Thyroid gland (tissue), 4 donors: ENCODE measurements around the gene FTCD. TPM values are rescaled to one million over a fixed set of nuclear protein-coding genes. Genes with fewer than 3 reads are reported as not detected.
A peak's percentile ranks its signal among the peaks of the same experiment; 100 is the strongest.
"Not testable (repeated sequence)": the region's sequence is repeated elsewhere in the genome, so short reads cannot be mapped to it uniquely, and the experiment has no call there.

Experiments used
- DNase-seq, 2 donors: peaks; one replicate each; pipeline ENCODE4 v3.0.0-alpha.2; 2019
- H3K27ac ChIP-seq, 3 donors: fragments of 200-600 bp; sonication (generic); 1 replicate in 2 of 3; 2 replicates in 1 of 3; pipeline ENCODE4 v1.5.1; 2016 to 2019; ENCODE audit warnings: mild to moderate bottlenecking in 1 of 3, moderate library complexity in 1 of 3
- H3K27me3 ChIP-seq: fragments of 200-600 bp; sonication (generic); one replicate; pipeline ENCODE4 v1.5.1; 2019
- H3K36me3 ChIP-seq, 2 donors: fragments of 200-600 bp; sonication (generic); one replicate each; pipeline ENCODE4 v1.5.1; 2016 to 2019
- H3K4me1 ChIP-seq, 2 donors: fragments of 200-600 bp; sonication (generic); one replicate each; pipeline ENCODE4 v1.5.1; 2017 to 2019
- H3K4me3 ChIP-seq, 3 donors: fragments of 200-600 bp; sonication (generic); replicated peaks in 1 of 3; 1 replicate in 2 of 3; 2 replicates in 1 of 3; pipeline ENCODE4 v1.5.1; 2016; ENCODE audit warnings: mild to moderate bottlenecking in 1 of 3
- H3K9me3 ChIP-seq: fragments of 200-600 bp; sonication (generic); one replicate; pipeline ENCODE4 v1.5.1; 2017
- CTCF ChIP-seq, 6 experiments: fragments of 200-600 bp in 3 of 6; fragments of 450-650 bp in 3 of 6; sonication (generic) in 3 of 6; IDR thresholded peaks; one replicate each; pipeline ENCODE4 v1.5.1; 2016 to 2019; ENCODE audit warnings: antibody characterized with exemption in 6 of 6, mild to moderate bottlenecking in 2 of 6, inconsistent platforms in 1 of 6, moderate library complexity in 1 of 6
- POLR2A ChIP-seq, 2 donors: fragments of 450-650 bp; IDR thresholded peaks; one replicate each; pipeline ENCODE4 v1.6.1; 2017; ENCODE audit warnings: antibody characterized with exemption in 2 of 2, mild to moderate bottlenecking in 2 of 2, moderate library complexity in 1 of 2
- WGBS, 2 donors: methylation state at CpG; one replicate each; pipeline ENCODE4 v1.1.5; 2017; 5-methylcytosine and 5-hydroxymethylcytosine counted together
- intact Hi-C: fragments of 100-400 bp; cut with DNase I; formaldehyde crosslinking; loops from one replicate; pipeline ENCODE4 v1.15.1; 2023
- total RNA-seq, 4 donors: library from RNA; depleted of rRNA; stranded (reverse); fragments of >200 nt; gene quantifications; one replicate each; pipeline ENCODE4 v1.2.3, GENCODE V29; 2016

FTCD gene
- total RNA-seq, 4 donors from 2014 or later: 0.78 to 1.2 (median 0.94) TPM; not detected in 1

GRCh38 chr21:46110499-46111192 lies 44.7 kb downstream of the FTCD start:
- Histone ChIP-seq H3K27me3 (no peaks in the 10 kb centered on the region), H3K9me3 (no peaks in the 10 kb centered on the region), H3K27ac (no peak overlapping the region), H3K36me3 (peaks cover 8 to 12% of the 10 kb centered on the region in 2 donors), H3K4me1 (no peaks in the 10 kb centered on the region), H3K4me3 (no peak overlapping the region)
- intact Hi-C loops: no loop called here
- TF ChIP-seq POLR2A (IDR thresholded peaks at IDR 0.05) (no peak), CTCF (IDR thresholded peaks at IDR 0.05) (peak in 1 of 6 experiments; percentile 12)
- WGBS, 2 donors: 39 to 71% methylated on average over 10 to 11 of the region's 20 CpGs
- DNase-seq: peak; percentile 30 to 62

GRCh38 chr21:46109313-46110221 lies 45.8 kb downstream of the FTCD start:
- Histone ChIP-seq H3K27me3 (no peaks in the 10 kb centered on the region), H3K9me3 (no peaks in the 10 kb centered on the region), H3K27ac (no peak overlapping the region), H3K4me3 (no peak overlapping the region), H3K4me1 (no peaks in the 10 kb centered on the region), H3K36me3 (peaks cover 8 to 12% of the 10 kb centered on the region in 2 donors)
- intact Hi-C loops: no loop called here
- 81 to 89% methylated on average over 10 to 19 of the region's 19 CpGs for WGBS, 2 donors
- TF ChIP-seq POLR2A (IDR thresholded peaks at IDR 0.05) (no peak), CTCF (IDR thresholded peaks at IDR 0.05) (no peak)
- DNase-seq: peak; percentile 0 to 1

- intact Hi-C loops: no loop called here
- WGBS, 2 donors: 90% methylated on average over 1 to 7 of the region's 9 CpGs
- Histone ChIP-seq H3K36me3 (peaks cover 8 to 12% of the 10 kb centered on the region in 2 donors), H3K27ac (no peak overlapping the region), H3K4me1 (no peaks in the 10 kb centered on the region), H3K27me3 (no peaks in the 10 kb centered on the region), H3K4me3 (no peak overlapping the region), H3K9me3 (no peaks in the 10 kb centered on the region)
- TF ChIP-seq CTCF (IDR thresholded peaks at IDR 0.05): no peak
- TF ChIP-seq POLR2A (IDR thresholded peaks at IDR 0.05): no peak
- DNase-seq: peak in 1 of 2 donors; percentile 0
These were observed 46.5 kb downstream of the FTCD start for GRCh38 chr21:46108827-46109312.

GRCh38 chr21:46107376-46107775 lies 48.0 kb downstream of the FTCD start:
- H3K27ac ChIP-seq, H3K36me3 ChIP-seq, H3K27me3 ChIP-seq, H3K9me3 ChIP-seq, DNase-seq, intact Hi-C loops, H3K4me3 ChIP-seq, H3K4me1 ChIP-seq: not testable (repeated sequence)
- WGBS, 2 donors: 67 to 74% methylated on average over 2 of the region's 2 CpGs

GRCh38 chr21:46104104-46104503 lies 51.3 kb downstream of the FTCD start:
- no peak overlapping the region for H3K4me3 ChIP-seq
- TF ChIP-seq POLR2A (IDR thresholded peaks at IDR 0.05) (no peak), CTCF (IDR thresholded peaks at IDR 0.05) (no peak)
- H3K4me1 ChIP-seq: no peaks in the 10 kb centered on the region
- H3K9me3 ChIP-seq: no peaks in the 10 kb centered on the region
- intact Hi-C loops: no loop called here
- no peaks in the 10 kb centered on the region for H3K27me3 ChIP-seq
- H3K36me3 ChIP-seq: no peaks in the 10 kb centered on the region
- H3K27ac ChIP-seq: no peak overlapping the region
- no peak for DNase-seq
